ENCODE measurements around the gene ANK2.

The ANK2 gene

GRCh38 chr4:113026556-113026955 lies 22.9 kb upstream of the ANK2 start:
- H3K27ac ChIP-seq: no peak overlapping the region

GRCh38 chr4:113028074-113028473 lies 21.4 kb upstream of the ANK2 start:
- H3K27ac ChIP-seq: no peak overlapping the region
- TF ChIP-seq CTCF (conservative IDR thresholded peaks at IDR 0.05) (no peak), ZFX (IDR thresholded peaks at IDR 0.05) (no peak)

More at GRCh38 chr4:113026556-113026955, 22.9 kb upstream of the ANK2 start:
- TF ChIP-seq CTCF (conservative IDR thresholded peaks at IDR 0.05) (no peak), ZFX (IDR thresholded peaks at IDR 0.05) (no peak)

- TF ChIP-seq ZFX (IDR thresholded peaks at IDR 0.05) (no peak), CTCF (conservative IDR thresholded peaks at IDR 0.05) (no peak)
- no peak overlapping the region for H3K27ac ChIP-seq
These were observed 18.2 kb upstream of the ANK2 start for GRCh38 chr4:113031212-113031611.

GRCh38 chr4:113040793-113041192 lies 8.7 kb upstream of the ANK2 start:
- no peak for TF ChIP-seq CTCF (conservative IDR thresholded peaks at IDR 0.05)
- no peak for TF ChIP-seq ZFX (IDR thresholded peaks at IDR 0.05)
- no peak overlapping the region for H3K27ac ChIP-seq

GRCh38 chr4:113042502-113042901 lies 7.0 kb upstream of the ANK2 start:
- TF ChIP-seq CTCF (conservative IDR thresholded peaks at IDR 0.05) (no peak), ZFX (IDR thresholded peaks at IDR 0.05) (no peak)
- H3K27ac ChIP-seq: no peak overlapping the region

- no peak overlapping the region for H3K27ac ChIP-seq
- no peak for TF ChIP-seq ZFX (IDR thresholded peaks at IDR 0.05)
- TF ChIP-seq CTCF (conservative IDR thresholded peaks at IDR 0.05): no peak
These were observed 5.9 kb upstream of the ANK2 start for GRCh38 chr4:113043591-113043990.

- H3K27ac ChIP-seq: no peak overlapping the region
- TF ChIP-seq CTCF (conservative IDR thresholded peaks at IDR 0.05) (no peak), ZFX (IDR thresholded peaks at IDR 0.05) (no peak)
These were observed 910 bp downstream of the ANK2 start for GRCh38 chr4:113050371-113050755.
